H1 (cell line): ENCODE measurements around the gene PAXX. TPM values are rescaled to one million over a fixed set of nuclear protein-coding genes. Genes with fewer than 3 reads are reported as not detected.

Experiments
- MAX ChIP-seq: IDR thresholded peaks from 2 replicates; pipeline ENCODE4 v1.6.1; 2012; ENCODE audit warnings: inconsistent platforms
- polyA plus RNA-seq, 7 experiments: library from polyadenylated mRNA; depleted of rRNA in 3 of 7; stranded (reverse) in 5 of 7; unstranded in 2 of 7; fragments of >200 nt in 5 of 7; fragments of 200-250 nt in 2 of 7; gene quantifications; 1 replicate in 5 of 7; 2 replicates in 1 of 7; 4 replicates in 1 of 7; pipeline versions ENCODE4 v1.2.1 to v1.2.3, GENCODE V29; 2011 to 2013; ENCODE audit warnings: missing spikeins in 2 of 7, mixed read lengths in 2 of 7
- total RNA-seq: library from RNA; stranded (reverse); fragmentation: NEBNext Ultra II Directional; extraction: Animal tissue kit (Norgen Biotek cat#: 25700); gene quantifications from 2 replicates; pipeline ENCODE4 v1.2.1, GENCODE V29; 2021

PAXX gene
- total and polyA plus RNA-seq, 2 of the 8 experiments (the other 6 are each of a cell fraction or from before 2014, with no cell fraction given): 43.4 to 45.9 TPM

GRCh38 chr9:137008312-137008711, 16.1 kb downstream of the PAXX start (continued):
- TF ChIP-seq MAX: no peak
- TF ChIP-seq, all 59 proteins: peak for 0
